ENCODE measurements around the gene NLK. TPM values are rescaled to one million over a fixed set of nuclear protein-coding genes. Genes with fewer than 3 reads are reported as not detected.

Gene NLK
- total and polyA plus RNA-seq, 7 donors: 4.0 to 13.0 (median 8.1) TPM

- no peaks in the 10 kb centered on the region for H3K27me3 ChIP-seq (ENCODE audit: insufficient read depth in 3 of 3, low read length in 2 of 3)
- H3K4me1 ChIP-seq: no peaks in the 10 kb centered on the region
- TF ChIP-seq CTCF (IDR thresholded peaks at IDR 0.05): no peak
- H3K9me3 ChIP-seq: no peaks in the 10 kb centered on the region
- 88 to 89% (median 88%) methylated on average over 7 of the region's 7 CpGs for WGBS, 3 donors
- no peak for ATAC-seq
- no peaks in the 10 kb centered on the region for H3K36me3 ChIP-seq (ENCODE audit: insufficient read depth in 1 of 2, low read depth in 1 of 2)
- H3K27ac ChIP-seq: no peak overlapping the region
- DNase-seq: no peak
- intact Hi-C loops (cut with DNase I): no loop called here
- H3K4me3 ChIP-seq: no peak overlapping the region
Observed at GRCh38 chr17:28219771-28220170, 177.3 kb downstream of the NLK start.

- ATAC-seq: no peak
- no peak for TF ChIP-seq CTCF (IDR thresholded peaks at IDR 0.05)
- H3K9me3 ChIP-seq: no peaks in the 10 kb centered on the region
- intact Hi-C loops (cut with DNase I): no loop called here
- H3K36me3 ChIP-seq (ENCODE audit: insufficient read depth in 1 of 2, low read depth in 1 of 2): no peaks in the 10 kb centered on the region
- DNase-seq: no peak
- H3K4me1 ChIP-seq: no peaks in the 10 kb centered on the region
- no peak overlapping the region for H3K4me3 ChIP-seq
- 78 to 86% (median 83%) methylated on average over 4 of the region's 4 CpGs for WGBS, 3 donors
- H3K27ac ChIP-seq: no peak overlapping the region
- H3K27me3 ChIP-seq (ENCODE audit: insufficient read depth in 3 of 3, low read length in 2 of 3): peaks cover 0 to 14% (median 4%) of the 10 kb centered on the region in 3 donors
Observed at GRCh38 chr17:28221751-28222414, 179.4 kb downstream of the NLK start.

GRCh38 chr17:28225271-28225670, 182.8 kb downstream of the NLK start:
- intact Hi-C loops (cut with DNase I): no loop called here
- no peak overlapping the region for H3K27ac ChIP-seq
- H3K4me3 ChIP-seq: no peak overlapping the region
- H3K4me1 ChIP-seq: peaks cover 5% of the 10 kb centered on the region
- no peak for DNase-seq
- no peaks in the 10 kb centered on the region for H3K9me3 ChIP-seq
- no peak for TF ChIP-seq CTCF (IDR thresholded peaks at IDR 0.05)
- no peaks in the 10 kb centered on the region for H3K36me3 ChIP-seq (ENCODE audit: insufficient read depth in 1 of 2, low read depth in 1 of 2)
- WGBS, 3 donors: 57 to 68% (median 65%) methylated on average over 3 of the region's 3 CpGs
- no peak for ATAC-seq
- H3K27me3 ChIP-seq (ENCODE audit: insufficient read depth in 3 of 3, low read length in 2 of 3): peaks cover 0 to 48% (median 17%) of the 10 kb centered on the region in 3 donors

GRCh38 chr17:28225867-28226266, 183.4 kb downstream of the NLK start:
- intact Hi-C loops (cut with DNase I): no loop called here
- 42 to 55% (median 54%) methylated on average over 1 of the region's 1 CpG for WGBS, 3 donors
- TF ChIP-seq CTCF (IDR thresholded peaks at IDR 0.05): no peak
- ATAC-seq (no peak), DNase-seq (no peak)
- H3K36me3 ChIP-seq (ENCODE audit: insufficient read depth in 1 of 2, low read depth in 1 of 2): no peaks in the 10 kb centered on the region
- peaks cover 5% of the 10 kb centered on the region for H3K4me1 ChIP-seq
- H3K4me3 ChIP-seq: no peak overlapping the region
- H3K9me3 ChIP-seq: no peaks in the 10 kb centered on the region
- H3K27me3 ChIP-seq (ENCODE audit: insufficient read depth in 3 of 3, low read length in 2 of 3): peaks cover 0 to 51% (median 18%) of the 10 kb centered on the region in 3 donors
- H3K27ac ChIP-seq: no peak overlapping the region
